ENCODE results near the gene SCN5A. TPM values are rescaled to one million over a fixed set of nuclear protein-coding genes. Genes with fewer than 3 reads are reported as not detected.

The SCN5A gene
- total and polyA plus RNA-seq, 2 experiments from 2014 or later = 10.2 to 10.6 TPM

- TF ChIP-seq STAT1 (IDR thresholded peaks at IDR 0.05; ENCODE audit: unreplicated experiment) = no peak
- TF ChIP-seq ETS1 (IDR thresholded peaks at IDR 0.05) = no peak
- no peak for TF ChIP-seq EZH2 (IDR thresholded peaks at IDR 0.05; ENCODE audit: low read depth, unreplicated experiment)
- TF ChIP-seq CTCF (conservative IDR thresholded peaks at IDR 0.05; ENCODE audit: low read depth in 2 of 2) = no peak
- TF ChIP-seq ZNF114 (CRISPR knock-in tag; IDR thresholded peaks at IDR 0.05) = no peak
- TF ChIP-seq ZNF331 (CRISPR knock-in tag; IDR thresholded peaks at IDR 0.05; ENCODE audit: low read depth) = no peak
- no peak for TF ChIP-seq REST (IDR thresholded peaks at IDR 0.05; ENCODE audit: unreplicated experiment)
Measured at GRCh38 chr3:38560996-38561717, 88.3 kb downstream of the SCN5A start (continued).

- no peak overlapping the region for H3K27ac ChIP-seq (ENCODE audit: low read depth)
- no peak overlapping the region for H2AFZ ChIP-seq
- no peak for DNase-seq (ENCODE audit: low spot score)
- H3K36me3 ChIP-seq (ENCODE audit: insufficient read depth) = no peaks in the 10 kb centered on the region
- 0 out of 2 replicates have a peak, but pooled peaks cover 10% of the 10 kb centered on the region for H3K9me2 ChIP-seq (ENCODE audit: insufficient read depth)
- H3F3A ChIP-seq (replicated peaks; ENCODE audit: low read depth) = no peaks in the 10 kb centered on the region
- H3K27ac Mint-ChIP-seq = no peak overlapping the region
- 0 out of 3 replicates have a peak, but pooled peaks cover 6% of the 10 kb centered on the region for H3K9me3 Mint-ChIP-seq
- no peaks in the 10 kb centered on the region for H3K79me2 ChIP-seq (replicated peaks; ENCODE audit: insufficient read depth)
- TF ChIP-seq ZNF462 (CRISPR knock-in tag; IDR thresholded peaks at IDR 0.05) (no peak), CTCF (conservative IDR thresholded peaks at IDR 0.05; ENCODE audit: low read depth in 2 of 2) (peak in 1 of 2 experiments; percentile 18; a peak in 1 of 4 replicates)
- no peaks in the 10 kb centered on the region for H3K4me1 ChIP-seq (ENCODE audit: insufficient read depth)
- no peak overlapping the region for H3K4me3 ChIP-seq
- H3K27me3 ChIP-seq (ENCODE audit: insufficient read depth) = no peaks in the 10 kb centered on the region
- H3K27me3 Mint-ChIP-seq (ENCODE audit: insufficient read depth, low read depth, poor library complexity) = no peaks in the 10 kb centered on the region
- no peaks in the 10 kb centered on the region for H4K20me1 ChIP-seq (replicated peaks; ENCODE audit: insufficient read depth)
- H3K4me1 Mint-ChIP-seq = peaks cover under 1% of the 10 kb centered on the region; the same call in 1 of the 3 replicates
- peaks cover 24% of the 10 kb centered on the region for H3K36me3 Mint-ChIP-seq (ENCODE audit: low read depth)
- ATAC-seq = peak; percentile 31; the same call in 2 of the 3 replicates
- no peak overlapping the region for H3K4me2 ChIP-seq
- H3K4me3 Mint-ChIP-seq = no peak overlapping the region
Measured at GRCh38 chr3:38560284-38560683, 89.2 kb downstream of the SCN5A start.
